K562 (cell line): ENCODE results near the gene BSCL2. TPM values are rescaled to one million over a fixed set of nuclear protein-coding genes. Genes with fewer than 3 reads are reported as not detected.

Source experiments
- ATAC-seq: fragments of 200-7000 bp; cut with Tn5 transposase; 3 replicates; pipeline ENCODE4 v1.9.1; 2020; ENCODE audit warnings: moderate library complexity
- BruUV-seq: library from RNA; stranded (reverse); fragments of 400-500 nt; replicated peaks from 2 replicates; lab custom pipeline; 2021; lab: Mats Ljungman, UMichigan
- CTCF ChIA-PET: fragments of 300-600 bp; formaldehyde crosslinking; extraction: SDS; loops from one replicate; lab custom pipeline; 2021; ENCODE audit warnings: low intra/inter-chr PET ratio; lab: Yijun Ruan, JAX
- POLR2A ChIA-PET: fragments of 300-600, 350-650 bp; sonication (Branson Sonifier 250); formaldehyde crosslinking; extraction: SDS; loops from one replicate; lab custom pipeline; 2021; ENCODE audit warnings: antibody characterized with exemption, inconsistent platforms; lab: Yijun Ruan, JAX
- DNase-seq, 4 experiments: peaks; one replicate each; pipeline versions ENCODE4 v3.0.0 to v3.0.0-alpha.2; 2011 to 2018; ENCODE audit warnings: low spot score in 3 of 4, mixed read lengths in 3 of 4; ENCODE audit errors: extremely low read depth in 1 of 4
- FAIRE-seq: peaks from 2 replicates; lab custom pipeline; 2011; peaks lifted over from hg19 to GRCh38; lab: Jason Lieb, UNC
- H2AFZ ChIP-seq: 2 replicates; pipeline ENCODE4 v1.6.0; 2011; ENCODE audit warnings: low read depth, low read length, control low read depth, inconsistent platforms
- H3K27ac ChIP-seq: fragments of 200-600 bp; 3 replicates; pipeline ENCODE4 v1.8.0; 2011; ENCODE audit warnings: low read depth, mild to moderate bottlenecking, control low read depth, inconsistent platforms, low read length, moderate library complexity, mixed read lengths; ENCODE audit errors: extremely low read depth
- H3K27me3 ChIP-seq, 2 experiments: fragments of 300-600 bp in 1 of 2; 2 replicates in 1 of 2; 3 replicates in 1 of 2; pipeline versions ENCODE4 v1.6.0 to v1.8.0; 2011; ENCODE audit warnings: inconsistent platforms in 2 of 2, low read length in 2 of 2, mild to moderate bottlenecking in 1 of 2, mixed read lengths in 1 of 2, moderate library complexity in 1 of 2; ENCODE audit not compliant: control insufficient read depth in 2 of 2, insufficient read depth in 2 of 2
- H3K36me3 ChIP-seq: fragments of 300-600 bp; 3 replicates; pipeline ENCODE4 v1.8.0; 2011; ENCODE audit warnings: mild to moderate bottlenecking, low read length, inconsistent platforms; ENCODE audit not compliant: control insufficient read depth, insufficient read depth
- H3K4me1 ChIP-seq, 2 experiments: fragments of 200-600 bp in 1 of 2; replicated peaks in 1 of 2; 2 replicates in 1 of 2; 3 replicates in 1 of 2; pipeline versions ENCODE4 v1.5.1 to v1.8.0; 2011; ENCODE audit warnings: inconsistent platforms in 2 of 2, low read length in 2 of 2, mild to moderate bottlenecking in 1 of 2, mixed read lengths in 1 of 2, moderate library complexity in 1 of 2; ENCODE audit not compliant: control insufficient read depth in 2 of 2, insufficient read depth in 2 of 2
- H3K4me2 ChIP-seq: 2 replicates; pipeline ENCODE4 v1.6.1; 2011; ENCODE audit warnings: low read length, control low read depth, inconsistent platforms, mixed read lengths; ENCODE audit not compliant: insufficient read depth
- H3K4me3 ChIP-seq: fragments of 200-600 bp; sonication (generic), shearing (Covaris generic); 2 replicates; pipeline ENCODE4 v1.5.1; 2016; ENCODE audit warnings: control low read depth, inconsistent platforms
- H3K79me2 ChIP-seq: fragments of 200-600 bp; 3 replicates; pipeline ENCODE4 v1.8.0; 2011; ENCODE audit warnings: low read length, inconsistent platforms; ENCODE audit not compliant: control insufficient read depth, insufficient read depth
- H3K9ac ChIP-seq, 2 experiments: 2 replicates each; pipeline versions ENCODE4 v1.6.0 to v1.6.1; 2011; ENCODE audit warnings: low read depth in 2 of 2, low read length in 2 of 2, control low read depth in 1 of 2, inconsistent platforms in 1 of 2, mild to moderate bottlenecking in 1 of 2, mixed read lengths in 1 of 2; ENCODE audit not compliant: insufficient read depth in 1 of 2
- H3K9me1 ChIP-seq: one replicate; pipeline ENCODE4 v1.6.0; 2011; ENCODE audit warnings: inconsistent platforms, mild to moderate bottlenecking, low read length, moderate library complexity; ENCODE audit not compliant: control insufficient read depth, insufficient read depth
- H3K9me3 ChIP-seq: replicated peaks from 2 replicates; pipeline ENCODE4 v1.5.1; 2011; ENCODE audit warnings: low read depth, low read length, inconsistent platforms; ENCODE audit not compliant: control insufficient read depth, insufficient read depth
- H4K20me1 ChIP-seq: replicated peaks from 2 replicates; pipeline ENCODE4 v1.6.1; 2011; ENCODE audit warnings: low read length, inconsistent platforms, mixed read lengths; ENCODE audit not compliant: control insufficient read depth, insufficient read depth
- CHD4 ChIP-seq: fragments of 200-600 bp; sonication (generic); IDR thresholded peaks from 3 replicates; pipeline ENCODE4 v1.6.1; 2012; ENCODE audit warnings: low read depth, mild to moderate bottlenecking, mixed read lengths, low read length, inconsistent platforms; ENCODE audit not compliant: insufficient read depth, insufficient replicate concordance, poor library complexity, severe bottlenecking
- COPS2 ChIP-seq: fragments of 450-650 bp; conservative IDR thresholded peaks from 2 replicates; pipeline ENCODE4 v1.6.1; 2016; ENCODE audit warnings: mild to moderate bottlenecking, moderate library complexity
- FOS ChIP-seq: IDR thresholded peaks from 3 replicates; pipeline ENCODE4 v1.6.1; 2011; ENCODE audit not compliant: insufficient read length; ENCODE audit errors: extremely low read depth
- GATA2 ChIP-seq: sonication (generic); formaldehyde crosslinking; IDR thresholded peaks from 2 replicates; pipeline ENCODE4 v1.4.0; 2020; ENCODE audit warnings: mild to moderate bottlenecking, missing genetic modification reagents
- GTF2A2 ChIP-seq: IDR thresholded peaks from 2 replicates; pipeline ENCODE4 v1.6.1; 2016; ENCODE audit warnings: mild to moderate bottlenecking, missing genetic modification characterization, missing compliant biosample characterization
- KLF6 ChIP-seq: fragments of 250-450 bp; sonication (Bioruptor Pico); IDR thresholded peaks from 2 replicates; pipeline ENCODE4 v1.4.0; 2020; ENCODE audit warnings: mild to moderate bottlenecking, moderate library complexity, borderline replicate concordance
- L3MBTL2 ChIP-seq: fragments of 450-650 bp; IDR thresholded peaks from 2 replicates; pipeline ENCODE4 v1.6.1; 2016; ENCODE audit warnings: mild to moderate bottlenecking, moderate library complexity
- MAFF ChIP-seq: IDR thresholded peaks from 2 replicates; pipeline ENCODE4 v1.6.1; 2012; ENCODE audit warnings: low read length, improper control_type of control experiment
- MXI1 ChIP-seq: IDR thresholded peaks from 2 replicates; pipeline ENCODE4 v1.6.1; 2011; ENCODE audit warnings: low read depth, mild to moderate bottlenecking, improper control_type of control experiment, low read length
- NR1H2 ChIP-seq: sonication (generic); formaldehyde crosslinking; IDR thresholded peaks from 2 replicates; pipeline ENCODE4 v1.4.0; 2020; ENCODE audit warnings: mild to moderate bottlenecking, missing genetic modification reagents
- NRF1 ChIP-seq, 2 experiments: fragments of 450-650 bp; IDR thresholded peaks in 1 of 2; conservative IDR thresholded peaks in 1 of 2; 2 replicates each; pipeline ENCODE4 v1.6.1; 2014; ENCODE audit warnings: mild to moderate bottlenecking in 2 of 2
- POLR2AphosphoS2 ChIP-seq: IDR thresholded peaks from 2 replicates; pipeline ENCODE4 v1.6.1; 2012; ENCODE audit warnings: low read length, improper control_type of control experiment
- SMC3 ChIP-seq: conservative IDR thresholded peaks from 2 replicates; pipeline ENCODE4 v1.6.1; 2011; ENCODE audit warnings: low read depth, low read length, improper control_type of control experiment; ENCODE audit not compliant: insufficient read depth
- SP1 ChIP-seq: sonication (generic); formaldehyde crosslinking; IDR thresholded peaks from 2 replicates; pipeline ENCODE4 v1.8.1; 2022; ENCODE audit warnings: mild to moderate bottlenecking, missing genetic modification reagents
- TSC22D4 ChIP-seq: fragments of 450-650 bp; IDR thresholded peaks from 2 replicates; pipeline ENCODE4 v1.6.1; 2016; ENCODE audit warnings: missing genetic modification characterization, missing biosample characterization, control low read depth
- ZNF445 ChIP-seq: fragments of 250-450 bp; sonication (Bioruptor Pico); IDR thresholded peaks from 2 replicates; pipeline ENCODE4 v1.4.0; 2020; ENCODE audit warnings: low read depth, mild to moderate bottlenecking, moderate library complexity
- WGBS: fragments of 100-300 bp; shearing (Covaris generic); methylation state at CpG from one replicate; pipeline ENCODE4 v1.1.6; 2016; ENCODE audit warnings: low coverage, mixed read lengths; ENCODE audit not compliant: insufficient coverage; ENCODE audit errors: missing lambda C conversion rate; 5-methylcytosine and 5-hydroxymethylcytosine counted together
- in situ Hi-C: fragments of 300-500 bp; cut with MboI; formaldehyde crosslinking; loops from 4 replicates; pipeline ENCODE4 v1.15.0; 2018; ENCODE audit warnings: inconsistent platforms, mixed read lengths
- intact Hi-C: fragments of 100-400 bp; cut with micrococcal nuclease; formaldehyde crosslinking; loops from 2 replicates; pipeline ENCODE4 v1.14.2; 2022
- polyA plus RNA-seq, 8 experiments: library from polyadenylated mRNA; depleted of rRNA in 4 of 8; stranded (reverse) in 5 of 8; unstranded in 3 of 8; fragments of >200 nt; fragmentation: Nextera tagmentation in 2 of 8; fragmentation: Illumina TruSeq in 1 of 8; extraction: Ambion mirVana in 2 of 8; extraction: Trizol in 1 of 8; gene quantifications; 2 replicates each; pipeline versions ENCODE4 v1.2.1 to v1.2.3, GENCODE V29; 2011 to 2014; ENCODE audit warnings: inconsistent platforms in 1 of 8, missing spikeins in 1 of 8
- total RNA-seq, 7 experiments: library from RNA; depleted of rRNA in 6 of 7; stranded (reverse); fragments of >200 nt in 6 of 7; fragmentation: Illumina TruSeq in 2 of 7; extraction: Trizol in 2 of 7; gene quantifications; 2 replicates each; pipeline versions ENCODE4 v1.2.1 to v1.2.3, GENCODE V29; 2011 to 2021; ENCODE audit warnings: low replicate concordance in 1 of 7
- TF ChIP-seq, protein P1 (sequence below): fragments of 450-650 bp; formaldehyde crosslinking; IDR thresholded peaks from 2 replicates; pipeline ENCODE4 v1.4.0; 2022; ENCODE audit warnings: mild to moderate bottlenecking, moderate library complexity

The BSCL2 gene
- total and polyA plus RNA-seq, 9 of the 15 experiments (the other 6 are each of a cell fraction or from before 2014, with no cell fraction given) = 18.9 to 51.7 (median 35.2) TPM

- no peak for TF ChIP-seq NR1H2 (CRISPR knock-in tag)
- no peak for TF ChIP-seq MAFF
- TF ChIP-seq NRF1 (conservative IDR thresholded peaks at IDR 0.05 in 1 of 2, IDR thresholded peaks at IDR 0.05 in 1 of 2) = no peak
- no peak for TF ChIP-seq SMC3
- TF ChIP-seq ZNF445 = no peak
- TF ChIP-seq GATA2 (CRISPR knock-in tag) = no peak
- no peak for TF ChIP-seq L3MBTL2
- no peak for TF ChIP-seq FOS
- TF ChIP-seq KLF6 (CRISPR knock-in tag) = no peak
- TF ChIP-seq TSC22D4 (tag) = no peak
- TF ChIP-seq GTF2A2 (tag) = no peak
- TF ChIP-seq MXI1 = no peak
- no peak for TF ChIP-seq POLR2AphosphoS2
- no peak for TF ChIP-seq COPS2
- TF ChIP-seq CHD4 = no peak
- TF ChIP-seq, protein P1, sequence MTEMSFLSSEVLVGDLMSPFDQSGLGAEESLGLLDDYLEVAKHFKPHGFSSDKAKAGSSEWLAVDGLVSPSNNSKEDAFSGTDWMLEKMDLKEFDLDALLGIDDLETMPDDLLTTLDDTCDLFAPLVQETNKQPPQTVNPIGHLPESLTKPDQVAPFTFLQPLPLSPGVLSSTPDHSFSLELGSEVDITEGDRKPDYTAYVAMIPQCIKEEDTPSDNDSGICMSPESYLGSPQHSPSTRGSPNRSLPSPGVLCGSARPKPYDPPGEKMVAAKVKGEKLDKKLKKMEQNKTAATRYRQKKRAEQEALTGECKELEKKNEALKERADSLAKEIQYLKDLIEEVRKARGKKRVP (CRISPR knock-in tag) = no peak
- TF ChIP-seq SP1 (CRISPR knock-in tag) = no peak
- TF ChIP-seq, all 486 proteins: peak for 0
Measured at GRCh38 chr11:62677714-62678113, 29.5 kb downstream of the BSCL2 start.

More at GRCh38 chr11:62677714-62678113, 29.5 kb downstream of the BSCL2 start:
- H3K9me3 ChIP-seq = no peaks in the 10 kb centered on the region
- peak overlapping the region; percentile 85 to 99 for H3K9ac ChIP-seq
- DNase-seq (no peak), ATAC-seq (no peak), FAIRE-seq (no peak)
- intact Hi-C loops (no loop called here), in situ Hi-C loops (no loop called here)
- H3K36me3 ChIP-seq = peaks cover 50% of the 10 kb centered on the region
- H3K9me1 ChIP-seq = no peaks in the 10 kb centered on the region
- H3K4me1 ChIP-seq = peaks cover 37 to 51% of the 10 kb centered on the region in 2 experiments; a peak in 4 of 5 replicates
- peak overlapping the region; percentile 83 for H3K4me2 ChIP-seq
- no TSS peak for BruUV-seq
- POLR2A ChIA-PET = interaction anchor here (0.6 to 5.4 kb wide), 7 partner anchors 11 to 179 kb away, joined by 3 to 57 read pairs (median 4); partner anchors contain the start of genes BSCL2, C11orf98, CSKMT and GNG3
- H3K27ac ChIP-seq = peak overlapping the region; percentile 80; the same call in 2 of the 3 replicates
- CTCF ChIA-PET = no interaction called here
- H3K4me3 ChIP-seq = peak overlapping the region; percentile 81
- WGBS = 20% methylated on average over 14 of the region's 15 CpGs
- H3K27me3 ChIP-seq = no peaks in the 10 kb centered on the region
- H4K20me1 ChIP-seq = no peaks in the 10 kb centered on the region
- no peak overlapping the region for H2AFZ ChIP-seq
- peaks cover 52% of the 10 kb centered on the region for H3K79me2 ChIP-seq
